Ovary (tissue), 9 donors: ENCODE measurements around the gene EDA2R. TPM values are rescaled to one million over a fixed set of nuclear protein-coding genes. Genes with fewer than 3 reads are reported as not detected.

Source experiments
- DNase-seq, 5 donors: peaks; one replicate each; pipeline ENCODE4 v3.0.0-alpha.2; 2019 to 2020
- H3K27ac ChIP-seq, 2 donors: fragments of 200-600 bp; one replicate each; pipeline versions ENCODE4 v1.5.1 to v1.8.0; 2019 to 2022
- H3K27me3 ChIP-seq: fragments of 200-600 bp; one replicate; pipeline ENCODE4 v1.8.0; 2022
- H3K36me3 ChIP-seq: fragments of 200-600 bp; sonication (generic); one replicate; pipeline ENCODE4 v1.5.1; 2019
- H3K4me1 ChIP-seq: one replicate; pipeline ENCODE4 v1.8.1; 2013; ENCODE audit warnings: mild to moderate bottlenecking, moderate library complexity; ENCODE audit not compliant: insufficient read depth
- H3K4me3 ChIP-seq: fragments of 200-600 bp; sonication (generic); one replicate; pipeline ENCODE4 v1.5.1; 2017
- H3K9me3 ChIP-seq, 2 donors: fragments of 200-600 bp in 1 of 2; sonication (generic) in 1 of 2; one replicate each; pipeline versions ENCODE4 v1.5.1 to v1.8.1; 2013 to 2019; ENCODE audit warnings: mild to moderate bottlenecking in 1 of 2, moderate library complexity in 1 of 2
- CTCF ChIP-seq, 3 donors: fragments of 450-650 bp in 2 of 3; fragments of 200-600 bp in 1 of 3; IDR thresholded peaks; one replicate each; pipeline versions ENCODE4 v1.5.1 to v1.8.0; 2016 to 2022; ENCODE audit warnings: antibody characterized with exemption in 3 of 3, mild to moderate bottlenecking in 1 of 3
- EP300 ChIP-seq: sonication (generic); formaldehyde crosslinking; IDR thresholded peaks from one replicate; pipeline ENCODE4 v1.6.1; 2017; ENCODE audit warnings: antibody characterized with exemption
- POLR2A ChIP-seq: fragments of 450-650 bp; IDR thresholded peaks from one replicate; pipeline ENCODE4 v1.6.1; 2017; ENCODE audit warnings: antibody characterized with exemption, mild to moderate bottlenecking, moderate library complexity
- WGBS, 3 donors: extraction: QIAGEN DNeasy Blood & Tissue Kit in 1 of 3; methylation state at CpG; one replicate each; pipeline versions ENCODE4 v1.1.5 to v1.1.7; 2013 to 2017; 5-methylcytosine and 5-hydroxymethylcytosine counted together
- intact Hi-C, 4 donors: fragments of 100-400 bp; cut with DNase I; formaldehyde crosslinking; loops; one replicate each; pipeline versions ENCODE4 v1.11.0 to v1.15.1; 2022 to 2023
- polyA plus RNA-seq, 2 donors: library from polyadenylated mRNA; stranded (reverse); fragments of 200-250 nt in 1 of 2; fragments of 350-450 nt in 1 of 2; fragmentation: Illumina TruSeq in 1 of 2; extraction: RNeasy Lipid Tissue Mini Kit (QIAGEN cat#74804) in 1 of 2; gene quantifications; one replicate each; pipeline ENCODE4 v1.2.3, GENCODE V29; 2013 to 2014
- total RNA-seq, 7 donors: library from RNA; depleted of rRNA in 2 of 7; stranded (reverse); fragments of >200 nt in 2 of 7; fragmentation: NEBNext Ultra II Directional in 3 of 7; extraction: Animal tissue kit (Norgen Biotek cat#: 25700) in 3 of 7; gene quantifications; one replicate each; pipeline versions ENCODE4 v1.1.0 to v1.2.4, GENCODE V29; 2016 to 2023
- donor health status: DM: no; HTN: no; CAD: no; lungs with moderate emphysema.
- donor health status: DM: no; HTN: no; CAD: no.
- donor health status: Bipolar disorder and iron deficiency.
- donor health status: DM: yes; HTN: yes; CAD: no.
- donor health status: DM: no; HTN: no; CAD: no.
- donor health status: DM: yes; HTN: yes; CAD: no.

EDA2R gene
- total and polyA plus RNA-seq, 9 donors = 1.5 to 9.6 (median 6.0) TPM

DNA sequence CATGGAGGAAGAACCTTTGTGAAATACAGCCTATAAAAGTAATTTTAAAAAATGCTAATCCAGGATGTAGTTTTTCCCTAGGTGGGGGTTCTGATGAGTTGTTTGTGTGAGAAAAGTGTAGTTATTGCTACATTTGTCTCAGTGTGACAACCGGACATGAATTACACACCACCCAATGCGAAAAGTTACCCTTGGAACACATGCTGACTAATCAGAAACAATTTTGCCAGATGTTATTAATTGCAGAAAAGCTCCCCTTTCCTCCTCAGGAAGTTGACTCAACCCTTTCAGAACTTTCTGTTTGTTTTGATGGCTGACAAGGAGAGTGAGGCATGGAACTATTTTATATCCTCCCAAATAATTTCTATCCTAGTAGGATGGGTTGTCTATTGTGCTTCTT, 38.1 kb upstream of the EDA2R start:
- intact Hi-C loops = no loop called here
- WGBS, 3 donors = 35 to 54% (median 42%) methylated on average over 2 of the region's 2 CpGs
- no peak for TF ChIP-seq POLR2A
- no peak for TF ChIP-seq CTCF (IDR thresholded peaks at IDR 0.05)
- no peak for TF ChIP-seq EP300
- Histone ChIP-seq H3K9me3 (no peaks in the 10 kb centered on the region), H3K4me3 (no peak overlapping the region), H3K4me1 (no peaks in the 10 kb centered on the region), H3K27ac (no peak overlapping the region), H3K36me3 (no peaks in the 10 kb centered on the region), H3K27me3 (no peaks in the 10 kb centered on the region)
- no peak for DNase-seq

DNA sequence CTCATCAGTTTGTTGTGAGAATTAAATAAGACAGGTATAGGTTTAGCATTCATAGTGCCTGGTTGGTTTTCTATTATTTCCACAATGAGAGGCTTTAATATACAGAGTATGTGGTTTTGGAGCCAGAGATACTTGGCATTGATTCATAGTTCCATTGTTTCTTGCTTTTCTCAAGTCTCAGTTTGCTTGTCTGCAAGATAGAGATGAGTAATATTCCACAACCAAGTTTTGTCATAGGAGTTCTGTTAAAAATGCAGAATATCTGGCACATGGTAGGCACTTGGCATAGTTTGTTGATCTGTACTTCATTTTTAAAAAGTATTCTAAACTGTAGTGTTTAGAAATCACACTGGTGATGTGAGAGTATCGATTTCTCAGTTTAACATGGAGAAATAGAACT, 37.5 kb upstream of the EDA2R start:
- DNase-seq = no peak
- no peaks in the 10 kb centered on the region for H3K9me3 ChIP-seq
- no peaks in the 10 kb centered on the region for H3K27me3 ChIP-seq
- H3K27ac ChIP-seq = no peak overlapping the region
- intact Hi-C loops = no loop called here
- 45 to 53% (median 50%) methylated on average over 1 of the region's 1 CpG for WGBS, 3 donors
- H3K4me1 ChIP-seq = no peaks in the 10 kb centered on the region
- no peak overlapping the region for H3K4me3 ChIP-seq
- H3K36me3 ChIP-seq = no peaks in the 10 kb centered on the region
- no peak for TF ChIP-seq POLR2A
- no peak for TF ChIP-seq EP300
- no peak for TF ChIP-seq CTCF (IDR thresholded peaks at IDR 0.05)

- no peak overlapping the region for H3K27ac ChIP-seq
Observed at GRCh38 chrX:66675541-66675940, 36.7 kb upstream of the EDA2R start.

GRCh38 chrX:66674506-66674905, 35.6 kb upstream of the EDA2R start:
- H3K36me3 ChIP-seq = no peaks in the 10 kb centered on the region
- intact Hi-C loops = no loop called here
- H3K27ac ChIP-seq = no peak overlapping the region
- no peaks in the 10 kb centered on the region for H3K27me3 ChIP-seq
- DNase-seq = no peak
- H3K4me3 ChIP-seq = no peak overlapping the region
- 47 to 64% (median 53%) methylated on average over 2 of the region's 2 CpGs for WGBS, 3 donors
- H3K4me1 ChIP-seq = no peaks in the 10 kb centered on the region
- no peak for TF ChIP-seq POLR2A
- no peaks in the 10 kb centered on the region for H3K9me3 ChIP-seq

More at GRCh38 chrX:66675541-66675940, 36.7 kb upstream of the EDA2R start:
- no peaks in the 10 kb centered on the region for H3K27me3 ChIP-seq
- WGBS, 3 donors = 25 to 43% (median 33%) methylated on average over 1 of the region's 1 CpG
- H3K4me1 ChIP-seq = no peaks in the 10 kb centered on the region
- no peaks in the 10 kb centered on the region for H3K9me3 ChIP-seq
- H3K36me3 ChIP-seq = no peaks in the 10 kb centered on the region
- intact Hi-C loops = no loop called here
- TF ChIP-seq CTCF (IDR thresholded peaks at IDR 0.05) (no peak), POLR2A (no peak)
- no peak for DNase-seq
- H3K4me3 ChIP-seq = no peak overlapping the region

GRCh38 chrX:66672106-66672505, 33.2 kb upstream of the EDA2R start:
- no peak overlapping the region for H3K27ac ChIP-seq
- H3K27me3 ChIP-seq = no peaks in the 10 kb centered on the region
- intact Hi-C loops = no loop called here
- TF ChIP-seq EP300 = no peak
- no peak for TF ChIP-seq CTCF (IDR thresholded peaks at IDR 0.05)
- TF ChIP-seq POLR2A = no peak
- no peaks in the 10 kb centered on the region for H3K4me1 ChIP-seq
- DNase-seq = no peak
- no peaks in the 10 kb centered on the region for H3K9me3 ChIP-seq
- H3K36me3 ChIP-seq = no peaks in the 10 kb centered on the region
- H3K4me3 ChIP-seq = no peak overlapping the region
- 54 to 64% (median 55%) methylated on average over 1 of the region's 1 CpG for WGBS, 3 donors
